K562 (cell line): Measurements from ENCODE around the gene COL15A1. TPM values are rescaled to one million over a fixed set of nuclear protein-coding genes. Genes with fewer than 3 reads are reported as not detected.

Experiments used
- CBX1 ChIP-seq: sonication (generic); IDR thresholded peaks from 2 replicates; pipeline ENCODE4 v1.6.1; 2016; ENCODE audit warnings: antibody characterized with exemption, low read depth, mild to moderate bottlenecking
- CTBP1 ChIP-seq: fragments of 450-650 bp; IDR thresholded peaks from 2 replicates; pipeline ENCODE4 v1.6.1; 2016; ENCODE audit warnings: borderline replicate concordance
- MYC ChIP-seq, 2 experiments: fragments of 250-450 bp in 1 of 2; sonication (Bioruptor Pico) in 1 of 2; IDR thresholded peaks; 2 replicates each; pipeline versions ENCODE4 v1.5.1 to v1.6.1; 2012 to 2021; ENCODE audit warnings: low read depth in 2 of 2, borderline replicate concordance in 1 of 2, improper control_type of control experiment in 1 of 2, low read length in 1 of 2, mild to moderate bottlenecking in 1 of 2, moderate library complexity in 1 of 2
- RAD51 ChIP-seq: fragments of 450-650 bp; IDR thresholded peaks from 2 replicates; pipeline ENCODE4 v1.7.1; 2016; ENCODE audit warnings: low read depth, mild to moderate bottlenecking, borderline replicate concordance
- RBM14 ChIP-seq: fragments of 200-400 bp; formaldehyde crosslinking; IDR thresholded peaks from 2 replicates; pipeline ENCODE4 v1.6.1; 2018; ENCODE audit warnings: low read depth, mild to moderate bottlenecking, low read length, moderate library complexity, borderline replicate concordance; ENCODE audit not compliant: insufficient read depth
- RBM15 ChIP-seq: fragments of 200-400 bp; formaldehyde crosslinking; IDR thresholded peaks from 2 replicates; pipeline ENCODE4 v1.6.1; 2018; ENCODE audit warnings: mild to moderate bottlenecking, low read length, moderate library complexity; ENCODE audit not compliant: insufficient read depth
- SNRNP70 ChIP-seq: fragments of 200-400 bp; formaldehyde crosslinking; optimal IDR thresholded peaks from 2 replicates; pipeline ENCODE3; 2017; ENCODE audit warnings: low read depth, low read length
- TCF7 ChIP-seq: sonication (generic); IDR thresholded peaks from 2 replicates; pipeline ENCODE4 v1.6.1; 2016; ENCODE audit warnings: antibody characterized with exemption, borderline replicate concordance
- YY1 ChIP-seq, 3 experiments: IDR thresholded peaks; 2 replicates each; pipeline ENCODE4 v1.6.1; 2011; ENCODE audit warnings: low read length in 2 of 3, mild to moderate bottlenecking in 2 of 3, moderate library complexity in 2 of 3, borderline replicate concordance in 1 of 3, control low read depth in 1 of 3, low read depth in 1 of 3; ENCODE audit not compliant: insufficient read depth in 3 of 3, insufficient replicate concordance in 2 of 3, control insufficient read depth in 1 of 3, insufficient read length in 1 of 3; ENCODE audit errors: extremely low read depth in 1 of 3
- ZBTB8A ChIP-seq: fragments of 450-650 bp; IDR thresholded peaks from 2 replicates; pipeline ENCODE4 v1.6.1; 2018; ENCODE audit warnings: mild to moderate bottlenecking, moderate library complexity; ENCODE audit not compliant: partially characterized antibody
- ZNF57 ChIP-seq: fragments of 450-650 bp; formaldehyde crosslinking; IDR thresholded peaks from 2 replicates; pipeline ENCODE4 v1.4.0; 2020; ENCODE audit warnings: mild to moderate bottlenecking, moderate library complexity
- ZNF696 ChIP-seq: fragments of 250-450 bp; sonication (Bioruptor Pico); conservative IDR thresholded peaks from 2 replicates; pipeline ENCODE4 v1.4.0; 2020; ENCODE audit warnings: mild to moderate bottlenecking, moderate library complexity
- polyA plus RNA-seq, 8 experiments: library from polyadenylated mRNA; depleted of rRNA in 4 of 8; stranded (reverse) in 5 of 8; unstranded in 3 of 8; fragments of >200 nt; fragmentation: Nextera tagmentation in 2 of 8; fragmentation: Illumina TruSeq in 1 of 8; extraction: Ambion mirVana in 2 of 8; extraction: Trizol in 1 of 8; gene quantifications; 2 replicates each; pipeline versions ENCODE4 v1.2.1 to v1.2.3, GENCODE V29; 2011 to 2014; ENCODE audit warnings: inconsistent platforms in 1 of 8, missing spikeins in 1 of 8
- total RNA-seq, 7 experiments: library from RNA; depleted of rRNA in 6 of 7; stranded (reverse); fragments of >200 nt in 6 of 7; fragmentation: Illumina TruSeq in 2 of 7; extraction: Trizol in 2 of 7; gene quantifications; 2 replicates each; pipeline versions ENCODE4 v1.2.1 to v1.2.3, GENCODE V29; 2011 to 2021; ENCODE audit warnings: low replicate concordance in 1 of 7
- TF ChIP-seq, protein P1 (sequence below): conservative IDR thresholded peaks from 2 replicates; pipeline ENCODE4 v1.6.1; 2011; ENCODE audit warnings: low read depth, mild to moderate bottlenecking, low read length; ENCODE audit not compliant: control insufficient read depth
- TF ChIP-seq, protein P2 (sequence below): fragments of 250-450 bp; sonication (Bioruptor Pico); IDR thresholded peaks from 2 replicates; pipeline ENCODE4 v1.5.1; 2021; ENCODE audit warnings: mild to moderate bottlenecking
- TF ChIP-seq, protein P3 (sequence below): fragments of 450-650 bp; conservative IDR thresholded peaks from 2 replicates; pipeline ENCODE4 v1.6.1; 2016; ENCODE audit warnings: missing genetic modification characterization, low read depth, mild to moderate bottlenecking, control low read depth, missing compliant biosample characterization
- TF ChIP-seq, protein P4 (sequence below): sonication (generic); formaldehyde crosslinking; IDR thresholded peaks from 2 replicates; pipeline ENCODE4 v1.8.0; 2022; ENCODE audit warnings: mild to moderate bottlenecking, missing genetic modification reagents

Gene COL15A1
- total and polyA plus RNA-seq, 9 of the 15 experiments (the other 6 are each of a cell fraction or from before 2014, with no cell fraction given): 0.46 to 5.1 (median 2.6) TPM

DNA sequence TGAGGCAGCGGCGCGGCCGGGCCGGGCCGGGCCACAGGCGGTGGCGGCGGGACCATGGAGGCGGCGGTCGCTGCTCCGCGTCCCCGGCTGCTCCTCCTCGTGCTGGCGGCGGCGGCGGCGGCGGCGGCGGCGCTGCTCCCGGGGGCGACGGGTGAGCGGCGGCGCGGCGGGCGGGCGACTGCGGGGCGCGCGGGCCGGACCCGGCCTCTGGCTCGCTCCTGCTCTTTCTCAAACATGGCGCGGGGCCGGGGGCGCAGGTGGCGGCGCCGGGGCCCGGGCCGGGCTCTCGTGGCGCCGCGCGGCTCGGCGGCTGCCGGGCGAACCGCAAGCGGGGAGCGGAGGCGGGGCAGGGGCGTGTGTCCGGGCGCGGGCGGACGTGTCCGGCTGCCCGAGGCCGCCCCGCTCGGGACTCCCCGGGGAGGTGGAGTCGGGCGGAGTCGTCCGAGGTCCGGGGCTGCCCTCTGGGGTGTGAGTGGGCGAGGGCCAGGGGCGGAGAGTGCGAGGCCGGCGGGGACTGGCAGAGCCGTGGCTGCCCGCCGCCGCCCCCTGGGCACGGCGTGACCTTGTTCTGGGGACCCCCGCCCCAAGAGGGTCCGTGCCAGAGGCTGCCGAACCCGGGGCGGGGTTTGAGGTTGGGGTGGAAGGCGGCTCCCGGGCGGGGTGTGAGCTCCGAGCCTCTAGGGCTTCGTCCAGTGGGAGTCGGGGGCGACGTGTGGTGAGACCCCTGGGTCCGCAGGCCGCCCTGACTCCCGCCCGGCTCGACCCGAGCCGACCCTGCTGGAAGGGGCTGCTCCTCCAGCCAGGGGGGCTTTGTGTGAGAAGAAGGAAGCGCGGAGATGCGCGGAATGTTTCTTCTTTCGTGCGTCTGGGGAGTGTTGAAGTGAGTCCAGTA lies 161.7 kb downstream of the COL15A1 start (continued):
- TF ChIP-seq YY1 (IDR thresholded peaks at IDR 0.05; ENCODE audit: borderline replicate concordance in 1 of 3, control insufficient read depth in 1 of 3, extremely low read depth in 1 of 3, insufficient read depth in 3 of 3, insufficient read length in 1 of 3, insufficient replicate concordance in 2 of 3, low read depth in 1 of 3, low read length in 2 of 3) (peak in 1 of 3 experiments; percentile 60), RBM15 (no peak), ZBTB8A (no peak), RBM14 (no peak), MYC (IDR thresholded peaks at IDR 0.05; ENCODE audit: low read depth, low read length) (no peak), MYC (CRISPR knock-in tag; IDR thresholded peaks at IDR 0.05; ENCODE audit: borderline replicate concordance, low read depth) (no peak), SNRNP70 (no peak), ZNF696 (no peak), TCF7 (no peak), ZNF57 (no peak), RAD51 (no peak), CTBP1 (no peak; the same call in 1 of the 2 replicates), CBX1 (no peak; the same call in 1 of the 2 replicates)
- TF ChIP-seq, protein P1, sequence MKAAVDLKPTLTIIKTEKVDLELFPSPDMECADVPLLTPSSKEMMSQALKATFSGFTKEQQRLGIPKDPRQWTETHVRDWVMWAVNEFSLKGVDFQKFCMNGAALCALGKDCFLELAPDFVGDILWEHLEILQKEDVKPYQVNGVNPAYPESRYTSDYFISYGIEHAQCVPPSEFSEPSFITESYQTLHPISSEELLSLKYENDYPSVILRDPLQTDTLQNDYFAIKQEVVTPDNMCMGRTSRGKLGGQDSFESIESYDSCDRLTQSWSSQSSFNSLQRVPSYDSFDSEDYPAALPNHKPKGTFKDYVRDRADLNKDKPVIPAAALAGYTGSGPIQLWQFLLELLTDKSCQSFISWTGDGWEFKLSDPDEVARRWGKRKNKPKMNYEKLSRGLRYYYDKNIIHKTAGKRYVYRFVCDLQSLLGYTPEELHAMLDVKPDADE: peak; percentile 8; the same call in 1 of the 2 replicates
- TF ChIP-seq, protein P2, sequence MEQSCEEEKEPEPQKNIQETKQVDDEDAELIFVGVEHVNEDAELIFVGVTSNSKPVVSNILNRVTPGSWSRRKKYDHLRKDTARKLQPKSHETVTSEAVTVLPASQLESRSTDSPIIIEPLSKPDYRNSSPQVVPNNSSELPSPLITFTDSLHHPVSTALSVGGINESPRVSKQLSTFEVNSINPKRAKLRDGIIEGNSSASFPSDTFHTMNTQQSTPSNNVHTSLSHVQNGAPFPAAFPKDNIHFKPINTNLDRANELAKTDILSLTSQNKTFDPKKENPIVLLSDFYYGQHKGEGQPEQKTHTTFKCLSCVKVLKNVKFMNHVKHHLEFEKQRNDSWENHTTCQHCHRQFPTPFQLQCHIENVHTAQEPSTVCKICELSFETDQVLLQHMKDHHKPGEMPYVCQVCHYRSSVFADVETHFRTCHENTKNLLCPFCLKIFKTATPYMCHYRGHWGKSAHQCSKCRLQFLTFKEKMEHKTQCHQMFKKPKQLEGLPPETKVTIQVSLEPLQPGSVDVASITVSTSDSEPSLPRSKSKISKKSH (CRISPR knock-in tag): no peak
- TF ChIP-seq, protein P3, sequence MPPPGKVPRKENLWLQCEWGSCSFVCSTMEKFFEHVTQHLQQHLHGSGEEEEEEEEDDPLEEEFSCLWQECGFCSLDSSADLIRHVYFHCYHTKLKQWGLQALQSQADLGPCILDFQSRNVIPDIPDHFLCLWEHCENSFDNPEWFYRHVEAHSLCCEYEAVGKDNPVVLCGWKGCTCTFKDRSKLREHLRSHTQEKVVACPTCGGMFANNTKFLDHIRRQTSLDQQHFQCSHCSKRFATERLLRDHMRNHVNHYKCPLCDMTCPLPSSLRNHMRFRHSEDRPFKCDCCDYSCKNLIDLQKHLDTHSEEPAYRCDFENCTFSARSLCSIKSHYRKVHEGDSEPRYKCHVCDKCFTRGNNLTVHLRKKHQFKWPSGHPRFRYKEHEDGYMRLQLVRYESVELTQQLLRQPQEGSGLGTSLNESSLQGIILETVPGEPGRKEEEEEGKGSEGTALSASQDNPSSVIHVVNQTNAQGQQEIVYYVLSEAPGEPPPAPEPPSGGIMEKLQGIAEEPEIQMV (tag): no peak
- TF ChIP-seq, protein P4, sequence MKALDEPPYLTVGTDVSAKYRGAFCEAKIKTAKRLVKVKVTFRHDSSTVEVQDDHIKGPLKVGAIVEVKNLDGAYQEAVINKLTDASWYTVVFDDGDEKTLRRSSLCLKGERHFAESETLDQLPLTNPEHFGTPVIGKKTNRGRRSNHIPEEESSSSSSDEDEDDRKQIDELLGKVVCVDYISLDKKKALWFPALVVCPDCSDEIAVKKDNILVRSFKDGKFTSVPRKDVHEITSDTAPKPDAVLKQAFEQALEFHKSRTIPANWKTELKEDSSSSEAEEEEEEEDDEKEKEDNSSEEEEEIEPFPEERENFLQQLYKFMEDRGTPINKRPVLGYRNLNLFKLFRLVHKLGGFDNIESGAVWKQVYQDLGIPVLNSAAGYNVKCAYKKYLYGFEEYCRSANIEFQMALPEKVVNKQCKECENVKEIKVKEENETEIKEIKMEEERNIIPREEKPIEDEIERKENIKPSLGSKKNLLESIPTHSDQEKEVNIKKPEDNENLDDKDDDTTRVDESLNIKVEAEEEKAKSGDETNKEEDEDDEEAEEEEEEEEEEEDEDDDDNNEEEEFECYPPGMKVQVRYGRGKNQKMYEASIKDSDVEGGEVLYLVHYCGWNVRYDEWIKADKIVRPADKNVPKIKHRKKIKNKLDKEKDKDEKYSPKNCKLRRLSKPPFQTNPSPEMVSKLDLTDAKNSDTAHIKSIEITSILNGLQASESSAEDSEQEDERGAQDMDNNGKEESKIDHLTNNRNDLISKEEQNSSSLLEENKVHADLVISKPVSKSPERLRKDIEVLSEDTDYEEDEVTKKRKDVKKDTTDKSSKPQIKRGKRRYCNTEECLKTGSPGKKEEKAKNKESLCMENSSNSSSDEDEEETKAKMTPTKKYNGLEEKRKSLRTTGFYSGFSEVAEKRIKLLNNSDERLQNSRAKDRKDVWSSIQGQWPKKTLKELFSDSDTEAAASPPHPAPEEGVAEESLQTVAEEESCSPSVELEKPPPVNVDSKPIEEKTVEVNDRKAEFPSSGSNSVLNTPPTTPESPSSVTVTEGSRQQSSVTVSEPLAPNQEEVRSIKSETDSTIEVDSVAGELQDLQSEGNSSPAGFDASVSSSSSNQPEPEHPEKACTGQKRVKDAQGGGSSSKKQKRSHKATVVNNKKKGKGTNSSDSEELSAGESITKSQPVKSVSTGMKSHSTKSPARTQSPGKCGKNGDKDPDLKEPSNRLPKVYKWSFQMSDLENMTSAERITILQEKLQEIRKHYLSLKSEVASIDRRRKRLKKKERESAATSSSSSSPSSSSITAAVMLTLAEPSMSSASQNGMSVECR (CRISPR knock-in tag): no peak
